Measurements from ENCODE around the gene CELSR1. TPM values are rescaled to one million over a fixed set of nuclear protein-coding genes. Genes with fewer than 3 reads are reported as not detected.

The CELSR1 gene
- total RNA-seq, 1 donor from 2014 or later = 27.9 TPM

- Mint-ChIP-seq H3K4me1 (ENCODE audit: low read depth) (peaks cover 12% of the 10 kb centered on the region), H3K9me3 (ENCODE audit: low read depth) (no peaks in the 10 kb centered on the region), H3K36me3 (ENCODE audit: low read depth) (peaks cover 23% of the 10 kb centered on the region), H3K27ac (ENCODE audit: unreplicated experiment) (no peak overlapping the region), H3K27me3 (ENCODE audit: low read depth) (no peaks in the 10 kb centered on the region), H3K4me3 (ENCODE audit: unreplicated experiment) (no peak overlapping the region)
- TF ChIP-seq CTCF (IDR thresholded peaks at IDR 0.05) = no peak
- no peak for DNase-seq (ENCODE audit: low spot score)
These were observed 180.6 kb downstream of the CELSR1 start for GRCh38 chr22:46356496-46357480.

- Mint-ChIP-seq H3K36me3 (ENCODE audit: low read depth) (peaks cover 20% of the 10 kb centered on the region), H3K9me3 (ENCODE audit: low read depth) (no peaks in the 10 kb centered on the region), H3K4me3 (ENCODE audit: unreplicated experiment) (no peak overlapping the region), H3K4me1 (ENCODE audit: low read depth) (peaks cover 12% of the 10 kb centered on the region), H3K27me3 (ENCODE audit: low read depth) (no peaks in the 10 kb centered on the region), H3K27ac (ENCODE audit: unreplicated experiment) (no peak overlapping the region)
- no peak for DNase-seq (ENCODE audit: low spot score)
- no peak for TF ChIP-seq CTCF (IDR thresholded peaks at IDR 0.05)
These were observed 181.4 kb downstream of the CELSR1 start for GRCh38 chr22:46355996-46356471.

DNA sequence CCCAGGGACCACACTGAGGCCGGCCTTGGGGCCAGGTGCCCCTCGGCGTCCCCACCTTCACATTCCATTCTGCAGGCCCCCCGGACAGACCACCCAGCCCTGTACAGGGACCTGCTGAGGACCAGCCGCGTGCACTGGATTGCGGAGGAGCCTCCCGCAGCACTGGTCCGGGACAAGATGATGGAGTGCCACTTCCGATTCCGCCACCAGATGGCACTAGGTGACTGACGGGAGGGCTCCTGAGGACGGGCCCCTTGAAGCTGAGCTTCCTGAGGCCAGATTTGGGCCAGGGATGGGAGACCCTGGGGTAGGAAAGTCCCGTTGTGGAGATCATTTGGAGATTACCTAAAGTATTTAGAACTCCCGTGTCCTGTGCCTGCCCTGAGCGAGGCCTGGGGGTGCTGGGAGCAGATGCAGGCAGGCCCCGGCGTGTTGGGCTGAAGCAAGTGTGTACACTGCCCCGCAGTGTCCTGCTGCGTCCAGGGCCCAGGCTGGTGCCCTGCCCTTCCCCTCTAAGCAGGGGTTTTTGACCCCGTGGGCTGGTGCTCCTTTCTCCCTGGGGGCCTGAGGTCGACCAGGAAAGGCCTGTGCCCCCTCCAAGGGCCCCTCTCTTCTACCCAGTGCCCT lies 181.9 kb downstream of the CELSR1 start:
- peaks cover 24% of the 10 kb centered on the region for H3K36me3 Mint-ChIP-seq (ENCODE audit: low read depth)
- peaks cover 12% of the 10 kb centered on the region for H3K4me1 Mint-ChIP-seq (ENCODE audit: low read depth)
- peak; percentile 93 for TF ChIP-seq CTCF (IDR thresholded peaks at IDR 0.05)
- no peak for DNase-seq (ENCODE audit: low spot score)
- no peaks in the 10 kb centered on the region for H3K27me3 Mint-ChIP-seq (ENCODE audit: low read depth)
- H3K4me3 Mint-ChIP-seq (ENCODE audit: unreplicated experiment) = no peak overlapping the region
- H3K9me3 Mint-ChIP-seq (ENCODE audit: low read depth) = no peaks in the 10 kb centered on the region
- H3K27ac Mint-ChIP-seq (ENCODE audit: unreplicated experiment) = peak overlapping the region; percentile 22

- Mint-ChIP-seq H3K27ac (ENCODE audit: unreplicated experiment) (no peak overlapping the region), H3K4me3 (ENCODE audit: unreplicated experiment) (no peak overlapping the region), H3K36me3 (ENCODE audit: low read depth) (peaks cover 22% of the 10 kb centered on the region), H3K4me1 (ENCODE audit: low read depth) (peaks cover 12% of the 10 kb centered on the region), H3K9me3 (ENCODE audit: low read depth) (no peaks in the 10 kb centered on the region), H3K27me3 (ENCODE audit: low read depth) (no peaks in the 10 kb centered on the region)
- no peak for TF ChIP-seq CTCF (IDR thresholded peaks at IDR 0.05)
- no peak for DNase-seq (ENCODE audit: low spot score)
These were observed 182.5 kb downstream of the CELSR1 start for GRCh38 chr22:46354993-46355305.

- peaks cover 23% of the 10 kb centered on the region for H3K36me3 Mint-ChIP-seq (ENCODE audit: low read depth)
- no peak overlapping the region for H3K27ac Mint-ChIP-seq (ENCODE audit: unreplicated experiment)
- no peaks in the 10 kb centered on the region for H3K9me3 Mint-ChIP-seq (ENCODE audit: low read depth)
- peaks cover 12% of the 10 kb centered on the region for H3K4me1 Mint-ChIP-seq (ENCODE audit: low read depth)
- no peak for TF ChIP-seq CTCF (IDR thresholded peaks at IDR 0.05)
- no peaks in the 10 kb centered on the region for H3K27me3 Mint-ChIP-seq (ENCODE audit: low read depth)
- no peak for DNase-seq (ENCODE audit: low spot score)
- no peak overlapping the region for H3K4me3 Mint-ChIP-seq (ENCODE audit: unreplicated experiment)
These were observed 183.0 kb downstream of the CELSR1 start for GRCh38 chr22:46354176-46354992.
